RCC 7860 (cell line): Measurements from ENCODE around the gene PRRX1.

Experiments
- DNase-seq: peaks from one replicate; pipeline ENCODE4 v3.0.0-alpha.2; 2015; ENCODE audit warnings: low spot score
- FAIRE-seq: peaks from 2 replicates; lab custom pipeline; 2012; peaks lifted over from hg19 to GRCh38; lab: Jason Lieb, UNC

Gene PRRX1

DNA sequence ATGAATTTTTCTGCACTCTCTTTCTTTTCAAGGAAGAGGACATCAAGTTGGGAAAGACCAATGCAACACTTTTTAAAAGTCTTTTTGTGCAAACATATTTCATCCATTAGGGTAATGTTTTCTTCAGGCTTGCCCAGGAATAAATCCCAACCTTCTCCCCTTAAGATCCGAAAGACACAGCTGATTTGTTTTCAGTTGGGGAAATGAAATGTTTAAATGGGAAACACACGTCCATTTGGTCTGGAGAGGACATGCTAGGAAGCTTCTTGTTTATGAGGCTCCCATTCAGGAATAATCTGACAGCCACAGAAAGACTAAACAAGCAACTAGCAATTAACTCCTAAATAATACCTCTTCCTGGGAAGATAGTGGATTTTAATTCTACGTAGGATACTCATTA is 91.9 kb downstream of the PRRX1 start:
- no peak for DNase-seq
- no peak for FAIRE-seq

DNA sequence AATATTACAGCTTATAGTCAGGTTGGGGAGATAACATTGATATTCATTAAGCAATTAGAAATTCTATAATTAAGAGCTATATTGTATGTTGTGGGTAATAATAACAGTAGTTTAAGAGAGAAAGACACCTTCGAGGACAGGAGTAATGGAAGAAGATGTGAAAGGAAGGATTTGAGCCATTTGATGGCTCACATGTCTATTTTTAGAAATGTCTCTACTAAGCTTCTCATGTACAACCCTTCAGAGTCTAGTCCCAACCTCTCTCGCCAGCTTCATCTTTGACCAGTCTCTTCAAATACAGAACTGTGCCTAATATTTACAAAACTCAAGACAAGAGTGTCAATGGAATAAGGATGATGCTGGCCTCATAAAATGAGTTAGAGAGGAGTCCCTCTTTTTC is 95.1 kb downstream of the PRRX1 start:
- no peak for FAIRE-seq

DNA sequence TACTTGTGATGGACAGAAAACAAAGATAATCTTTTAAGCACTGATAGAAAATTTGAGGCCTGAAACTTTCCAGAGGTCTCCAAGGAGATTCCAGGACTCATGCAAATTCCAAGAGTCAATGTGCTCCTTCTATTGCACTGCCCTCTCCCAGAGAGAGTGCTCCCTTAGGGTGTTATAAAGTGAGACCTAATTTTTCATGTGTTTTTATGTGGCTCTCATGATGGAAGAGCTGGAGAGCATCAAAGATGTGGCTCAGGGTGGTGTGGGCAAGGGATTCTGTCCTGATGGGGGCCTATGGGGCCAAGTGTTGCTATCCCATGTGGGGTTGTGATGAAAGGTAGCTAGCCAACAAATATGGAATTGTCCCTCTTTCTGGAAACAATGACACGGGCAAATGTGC is 101.3 kb downstream of the PRRX1 start:
- DNase-seq (no peak), FAIRE-seq (no peak)

More for the DNA sequence above, 95.1 kb downstream of the PRRX1 start:
- no peak for DNase-seq

DNA sequence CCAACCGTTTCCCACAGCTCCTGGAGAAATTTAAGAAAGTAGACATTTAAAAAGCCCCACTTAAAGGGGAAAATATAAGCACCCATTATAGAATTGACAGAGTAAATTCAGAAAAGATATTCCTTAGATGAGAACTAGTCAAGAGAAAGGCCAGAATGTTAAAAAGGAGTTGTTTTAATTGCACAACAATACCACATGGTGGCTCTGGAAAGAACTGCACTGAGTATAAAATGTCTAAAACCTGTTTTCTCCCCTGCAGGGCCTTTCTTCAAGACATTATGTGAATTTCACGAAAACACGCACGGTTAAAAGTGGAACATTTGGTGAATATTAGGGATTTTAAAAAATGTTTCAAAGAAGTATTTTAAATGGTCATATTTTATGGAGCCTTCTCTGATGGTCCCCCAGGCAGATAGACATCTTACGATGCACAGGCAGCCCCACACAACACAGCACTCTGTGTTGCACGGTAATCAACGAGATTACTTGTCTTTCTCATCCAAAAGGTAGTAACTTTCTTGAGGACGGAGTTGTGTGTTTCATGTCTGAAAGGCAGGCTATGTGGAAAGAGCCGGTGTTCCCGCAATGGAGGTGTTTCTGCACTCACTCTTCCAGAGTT is 101.9 kb downstream of the PRRX1 start:
- FAIRE-seq (no peak), DNase-seq (no peak)

DNA sequence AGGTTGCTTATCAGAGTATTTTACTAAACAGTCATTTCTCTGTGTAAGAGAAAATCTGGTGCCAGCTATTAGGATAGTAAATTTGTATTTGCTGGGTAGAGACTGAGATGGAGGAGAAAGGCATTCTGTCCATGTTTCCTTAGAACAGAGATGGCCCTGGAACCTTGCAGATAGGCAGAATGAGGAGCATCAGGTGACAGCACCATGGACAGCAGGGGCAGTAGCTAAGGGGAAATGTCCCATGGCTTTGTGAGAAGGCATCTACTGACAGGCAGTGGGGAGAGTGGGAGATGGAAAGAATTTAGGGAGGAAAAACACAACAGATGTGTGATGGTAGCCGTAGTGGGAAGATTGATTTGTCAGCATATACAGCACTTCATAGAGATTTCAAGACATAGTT is 105.0 kb downstream of the PRRX1 start:
- DNase-seq (no peak), FAIRE-seq (no peak)

DNA sequence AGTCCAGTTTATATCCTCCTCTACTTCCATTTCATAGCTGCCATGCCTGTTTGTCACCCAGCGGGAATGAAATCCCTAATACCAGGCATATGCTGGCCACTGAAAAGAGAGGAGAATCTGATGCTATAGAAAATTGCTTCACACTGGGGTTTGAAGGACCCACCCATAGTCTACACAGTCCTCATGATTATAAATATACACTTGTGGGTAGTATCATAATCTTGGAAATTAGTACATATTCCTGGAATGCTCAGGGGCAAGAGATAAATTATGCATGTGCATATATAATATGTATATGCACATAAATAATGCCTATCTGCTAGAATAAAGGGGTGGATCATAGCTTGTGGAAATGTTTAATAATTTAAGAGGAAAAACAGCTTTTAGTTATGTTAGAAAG is 105.8 kb downstream of the PRRX1 start:
- no peak for FAIRE-seq
- DNase-seq = no peak

DNA sequence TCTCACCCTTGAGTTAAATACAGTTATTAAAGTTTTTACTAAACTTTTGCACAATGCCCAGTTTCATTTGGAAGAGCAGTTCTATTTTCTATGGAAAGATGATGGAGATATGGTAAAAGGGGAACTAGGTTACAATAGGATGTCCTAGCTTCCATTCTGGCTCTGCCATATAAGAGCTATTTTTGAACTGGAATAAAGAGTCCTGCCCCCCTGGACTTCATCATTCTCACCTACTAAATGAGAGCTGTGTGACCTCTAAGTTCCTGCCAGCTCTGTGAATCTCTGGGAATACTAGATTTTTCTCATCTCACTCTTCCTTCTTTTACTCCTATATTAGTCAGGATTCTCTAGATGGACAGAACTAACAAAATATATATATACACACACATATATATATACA is 106.3 kb downstream of the PRRX1 start:
- no peak for FAIRE-seq
- DNase-seq = no peak

DNA sequence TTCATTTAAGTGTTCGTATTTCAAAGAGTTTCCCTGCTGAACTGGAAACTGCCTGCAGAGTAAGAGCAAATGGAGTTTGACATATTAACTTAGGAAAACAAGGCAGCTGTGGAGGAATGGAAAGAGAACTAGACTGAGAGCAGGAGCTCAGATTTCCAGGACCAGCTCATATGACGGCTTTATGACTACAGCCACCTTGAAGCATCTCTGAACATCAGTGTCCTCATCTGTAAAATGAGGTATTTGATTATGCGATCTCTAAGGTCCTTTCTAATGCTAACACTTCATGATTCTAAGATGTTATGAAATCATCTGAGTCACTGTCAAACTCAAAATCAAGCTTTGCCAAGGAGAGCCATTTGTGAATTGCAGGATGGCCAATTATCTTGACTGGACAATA is 112.3 kb downstream of the PRRX1 start:
- no peak for FAIRE-seq

DNA sequence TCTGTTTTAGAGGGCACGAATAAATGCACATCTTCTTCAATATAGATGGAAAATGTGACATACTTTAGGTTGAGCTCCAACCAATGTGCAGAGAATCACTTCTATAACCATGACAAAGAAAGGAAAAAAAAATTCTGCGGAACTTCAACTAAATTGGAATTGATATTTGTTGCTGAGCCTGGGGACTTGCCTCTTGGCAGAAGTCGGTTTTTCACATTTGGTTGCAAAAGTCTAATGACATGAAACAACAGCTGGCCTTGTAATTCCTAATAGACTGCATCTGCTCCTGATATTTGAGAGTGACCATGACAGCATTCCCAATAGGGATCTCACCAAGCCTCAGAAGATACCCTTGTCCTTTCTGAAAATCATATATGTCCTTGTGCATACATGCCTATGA is 112.8 kb downstream of the PRRX1 start:
- FAIRE-seq (no peak), DNase-seq (no peak)

More for the DNA sequence above, 112.3 kb downstream of the PRRX1 start:
- DNase-seq = no peak
